Fibroblast of upper back skin (primary cell): ENCODE data around the gene IPO11.
A peak's percentile ranks its signal among the peaks of the same experiment; 100 is the strongest.
"Not testable (repeated sequence)": the region's sequence is repeated elsewhere in the genome, so short reads cannot be mapped to it uniquely, and the experiment has no call there.

Experiments
- DNase-seq: peaks from one replicate; pipeline ENCODE4 v3.0.0-alpha.2; 2013

Gene IPO11

GRCh38 chr5:62450259-62450658 lies 37.7 kb downstream of the IPO11 start:
- DNase-seq: no peak

- DNase-seq: peak; percentile 47
Observed at GRCh38 chr5:62457071-62457470, 44.5 kb downstream of the IPO11 start.

GRCh38 chr5:62460578-62460983 lies 48.0 kb downstream of the IPO11 start:
- DNase-seq: peak; percentile 53

- no peak for DNase-seq
Observed at GRCh38 chr5:62461561-62461960, 49.0 kb downstream of the IPO11 start.

- peak; percentile 13 for DNase-seq
Observed at GRCh38 chr5:62465985-62466925, 53.7 kb downstream of the IPO11 start.

- DNase-seq: peak; percentile 24
Observed at GRCh38 chr5:62473209-62473608, 60.6 kb downstream of the IPO11 start.

- DNase-seq: peak; percentile 84
Observed at GRCh38 chr5:62475072-62475471, 62.5 kb downstream of the IPO11 start.

GRCh38 chr5:62477801-62478200 lies 65.2 kb downstream of the IPO11 start:
- peak; percentile 42 for DNase-seq

- no peak for DNase-seq
Observed at GRCh38 chr5:62483556-62483955, 71.0 kb downstream of the IPO11 start.

- no peak for DNase-seq
Observed at GRCh38 chr5:62486672-62487071, 74.1 kb downstream of the IPO11 start.

GRCh38 chr5:62488531-62488930 lies 76.0 kb downstream of the IPO11 start:
- no peak for DNase-seq

GRCh38 chr5:62489471-62489870 lies 76.9 kb downstream of the IPO11 start:
- DNase-seq: no peak

GRCh38 chr5:62494772-62495171 lies 82.2 kb downstream of the IPO11 start:
- no peak for DNase-seq

GRCh38 chr5:62496876-62497275 lies 84.3 kb downstream of the IPO11 start:
- no peak for DNase-seq

GRCh38 chr5:62498961-62499360 lies 86.4 kb downstream of the IPO11 start:
- no peak for DNase-seq

- DNase-seq: no peak
Observed at GRCh38 chr5:62499756-62500155, 87.2 kb downstream of the IPO11 start.

- no peak for DNase-seq
Observed at GRCh38 chr5:62502456-62503101, 90.0 kb downstream of the IPO11 start.

GRCh38 chr5:62504129-62504528 lies 91.6 kb downstream of the IPO11 start:
- no peak for DNase-seq

GRCh38 chr5:62506659-62507460 lies 94.3 kb downstream of the IPO11 start:
- no peak for DNase-seq

GRCh38 chr5:62508760-62509159 lies 96.2 kb downstream of the IPO11 start:
- not testable (repeated sequence) for DNase-seq

- DNase-seq: no peak
Observed at GRCh38 chr5:62509806-62510205, 97.2 kb downstream of the IPO11 start.

- DNase-seq: not testable (repeated sequence)
Observed at GRCh38 chr5:62513085-62513484, 100.5 kb downstream of the IPO11 start.

GRCh38 chr5:62514510-62515119 lies 102.1 kb downstream of the IPO11 start:
- no peak for DNase-seq
